HG02970 (cell line): ENCODE measurements around the gene CDON.

Source experiments
- ATAC-seq: cut with Tn5 transposase; IDR thresholded peaks from one replicate; pipeline ENCODE4 v1.9.1; 2021; ENCODE audit warnings: mild to moderate bottlenecking, moderate library complexity, moderate number of reproducible peaks; ENCODE audit not compliant: unreplicated experiment, low FRiP score

The CDON gene

DNA sequence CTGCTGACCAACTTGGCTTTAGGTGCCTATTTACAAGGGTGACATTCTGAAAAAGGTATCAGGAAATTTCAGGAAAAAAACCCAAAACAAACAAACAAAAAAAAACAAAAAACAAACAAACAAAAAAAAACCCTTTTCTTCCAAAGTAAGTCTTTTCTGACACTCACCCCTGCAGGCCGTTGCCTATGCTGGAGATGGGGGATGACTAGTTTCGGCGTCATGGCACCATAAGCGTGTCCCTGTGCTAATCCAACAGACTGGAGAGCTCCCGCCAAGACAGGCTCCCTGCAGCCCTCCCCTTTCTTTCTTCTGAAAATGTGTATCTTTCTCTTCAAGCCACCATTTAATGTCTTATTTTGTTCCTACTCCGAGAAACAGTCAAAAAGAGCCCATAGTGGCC lies 103.2 kb downstream of the CDON start:
- no peak for ATAC-seq

DNA sequence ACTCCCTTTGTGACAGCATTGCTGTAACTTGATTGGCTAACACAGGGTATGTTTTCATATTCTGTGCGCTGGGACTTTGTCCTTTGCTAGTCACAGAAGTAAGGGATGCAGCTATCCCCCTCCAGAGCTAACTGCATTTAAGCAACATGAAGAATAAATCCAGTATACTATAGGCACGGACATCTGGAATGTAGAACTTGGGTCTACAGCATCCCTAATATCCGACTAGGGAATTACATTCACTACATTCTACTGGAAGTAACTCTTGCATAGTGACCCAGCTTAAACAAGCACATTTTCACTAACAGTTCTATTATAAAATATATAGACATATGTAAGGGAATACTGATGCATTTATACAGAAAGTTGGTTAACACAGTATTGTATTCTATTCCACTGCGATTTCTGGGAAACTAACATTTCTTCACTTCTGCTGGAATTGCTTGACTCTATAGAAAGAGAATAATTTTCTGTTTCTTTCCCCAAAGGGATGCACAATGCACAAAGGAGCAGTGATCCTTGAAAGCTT lies 103.7 kb downstream of the CDON start:
- ATAC-seq = no peak

DNA sequence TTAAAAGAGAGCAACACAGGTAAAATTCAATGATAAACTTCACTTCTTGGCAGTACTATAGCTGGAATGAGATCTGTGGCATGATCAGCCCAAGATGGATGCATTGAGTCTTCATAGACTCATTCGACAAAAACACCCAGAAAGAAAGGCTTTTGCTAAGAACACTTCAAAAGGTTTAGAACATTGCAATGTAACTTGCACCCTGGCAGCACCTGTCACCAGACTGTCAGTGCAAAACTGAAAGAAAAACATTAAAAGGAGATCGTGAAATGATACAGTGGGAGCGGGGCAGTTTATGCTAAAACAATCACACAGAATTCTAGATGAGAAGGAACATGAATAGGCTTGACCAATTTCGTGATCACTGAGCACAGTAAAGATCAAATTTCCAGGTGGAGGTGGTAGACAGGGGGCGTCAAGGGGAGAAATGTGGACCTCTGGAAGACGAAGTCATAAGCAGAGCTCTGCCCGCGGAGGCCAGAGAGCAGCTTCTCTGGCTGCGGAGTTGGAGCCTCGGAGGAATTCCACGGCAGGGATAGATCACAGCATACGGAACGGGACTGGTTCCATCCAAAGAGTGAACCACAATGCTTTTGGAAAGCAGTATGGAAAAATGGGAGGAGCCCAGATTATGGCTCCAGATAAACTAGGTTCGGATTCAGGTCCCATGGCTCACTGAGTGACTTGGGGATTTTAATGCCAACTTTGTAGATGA lies 104.9 kb downstream of the CDON start:
- ATAC-seq = no peak

DNA sequence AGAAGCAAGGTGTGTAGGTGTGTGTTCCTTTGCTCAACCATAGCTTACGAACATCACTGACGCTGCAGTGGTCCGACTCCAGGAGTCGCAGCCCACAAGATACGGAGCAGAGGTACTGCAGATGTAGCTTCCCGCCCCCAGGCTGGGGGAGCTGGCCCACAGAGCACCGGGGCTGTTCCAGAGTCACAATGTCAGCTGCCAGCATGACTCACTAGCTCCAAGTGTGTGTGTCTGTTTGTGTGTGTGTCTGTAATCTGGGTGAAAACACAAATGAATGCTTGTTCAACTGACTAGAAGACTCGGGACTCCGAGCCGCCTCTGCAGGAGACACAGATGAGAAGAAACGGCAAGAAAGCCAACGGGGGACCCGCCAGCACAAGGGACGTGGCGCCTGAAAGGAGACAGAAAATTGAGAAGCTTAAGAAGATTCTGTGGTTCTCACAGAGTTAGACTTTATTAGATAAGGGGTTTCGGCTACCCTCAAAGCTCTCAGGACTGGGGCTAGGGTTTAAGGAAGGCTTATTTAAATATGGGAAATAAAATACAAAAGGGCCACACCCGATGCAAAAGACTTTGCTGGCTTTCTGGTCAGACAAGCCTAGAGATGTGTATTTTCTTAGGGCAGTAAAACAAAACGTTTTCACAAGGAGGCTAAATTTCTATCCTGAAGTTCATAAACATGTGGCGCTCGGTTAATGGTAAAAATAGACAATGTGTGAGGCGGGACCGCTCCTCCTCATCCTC lies 106.1 kb downstream of the CDON start:
- ATAC-seq = no peak

DNA sequence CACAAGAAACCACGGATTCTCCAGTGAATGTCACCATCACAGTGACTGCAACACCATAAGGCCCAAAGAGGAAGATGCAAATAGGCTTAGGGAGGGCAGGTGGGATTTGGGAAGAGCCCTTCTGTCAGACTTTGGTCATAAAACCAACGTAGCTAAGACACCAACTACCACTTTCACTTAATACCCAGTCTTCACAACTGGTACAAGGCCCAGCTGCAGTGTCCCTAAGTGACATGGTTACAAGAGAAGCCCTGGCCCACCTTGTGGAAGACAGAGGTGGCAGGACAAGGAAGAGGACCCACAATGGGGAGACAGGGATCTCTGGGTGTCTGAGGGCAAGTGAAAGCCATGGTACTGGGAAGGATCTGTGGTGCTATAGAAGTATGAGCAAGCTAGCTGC lies 106.8 kb downstream of the CDON start:
- no peak for ATAC-seq

DNA sequence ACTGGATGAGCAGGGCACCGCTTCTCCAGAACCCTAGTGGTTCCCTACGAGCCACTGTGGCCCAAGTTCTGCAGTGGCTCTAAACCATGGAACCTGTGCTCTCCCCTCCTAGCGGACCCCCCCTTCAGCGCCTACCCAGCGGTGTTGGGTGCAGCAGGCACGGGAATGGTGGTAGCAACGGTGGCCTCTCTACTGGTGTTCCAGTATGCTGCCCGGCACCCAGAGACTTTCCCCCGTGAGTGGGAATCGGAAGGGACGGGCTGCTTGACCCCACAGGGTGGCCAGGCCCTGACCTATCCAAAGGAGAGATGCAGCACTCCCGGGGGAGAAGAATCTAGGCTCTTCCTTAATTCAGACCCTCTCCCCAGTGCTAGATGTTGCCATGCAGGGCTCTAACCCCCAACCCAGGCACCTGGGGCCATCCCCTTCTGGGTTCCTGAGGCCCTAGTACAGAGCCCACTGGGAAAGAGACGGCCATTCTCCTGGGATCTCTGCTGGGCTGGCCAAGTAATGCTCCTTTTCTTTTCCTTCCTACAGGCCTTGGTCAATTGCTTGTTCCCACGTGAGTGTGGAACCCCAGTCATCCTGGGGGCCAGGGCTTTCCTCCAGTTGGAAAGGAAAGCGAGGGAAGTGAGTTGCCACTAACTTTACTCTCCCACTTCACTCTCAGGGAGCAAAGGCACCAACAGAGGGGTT lies 107.6 kb downstream of the CDON start:
- ATAC-seq = no peak

DNA sequence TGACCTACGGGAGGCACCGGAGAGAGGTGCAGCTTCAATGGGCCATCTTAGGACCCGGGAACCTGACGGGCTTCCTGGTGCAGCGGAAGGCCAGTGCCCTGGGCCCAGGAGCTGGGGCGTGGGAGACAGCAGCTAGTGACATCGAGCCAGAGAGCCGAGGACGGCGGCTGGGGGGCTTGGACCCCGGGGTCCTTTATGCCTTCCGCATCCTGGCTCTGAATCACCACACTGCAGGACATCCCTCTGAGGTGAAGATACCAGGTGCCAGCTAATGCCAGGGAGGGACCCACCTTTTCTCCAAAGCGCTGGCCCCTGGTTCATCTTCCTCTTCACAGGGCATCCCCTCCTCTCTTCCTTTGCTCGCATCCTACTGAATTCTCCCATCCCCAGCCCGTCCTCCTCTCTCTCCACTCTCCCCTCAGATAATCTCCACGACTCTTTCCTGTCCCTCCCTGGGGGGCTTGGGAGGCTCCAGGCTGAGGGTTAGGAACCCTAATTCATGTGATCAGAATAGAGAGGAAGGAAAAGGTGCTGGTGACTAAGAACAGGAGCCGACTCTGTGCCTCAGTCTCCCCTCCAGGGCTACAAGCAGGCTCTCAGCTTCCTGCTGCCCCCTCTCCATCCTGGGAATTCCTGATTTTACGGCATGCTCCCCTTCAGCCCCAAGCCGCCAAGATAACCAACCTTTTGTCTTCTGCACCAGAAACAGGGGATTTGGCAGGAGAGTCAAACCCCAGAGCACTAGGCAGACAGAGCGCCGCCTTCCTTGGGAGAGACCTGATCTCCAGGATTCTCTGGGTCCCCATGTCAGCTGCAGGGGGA lies 108.3 kb downstream of the CDON start:
- no peak for ATAC-seq

DNA sequence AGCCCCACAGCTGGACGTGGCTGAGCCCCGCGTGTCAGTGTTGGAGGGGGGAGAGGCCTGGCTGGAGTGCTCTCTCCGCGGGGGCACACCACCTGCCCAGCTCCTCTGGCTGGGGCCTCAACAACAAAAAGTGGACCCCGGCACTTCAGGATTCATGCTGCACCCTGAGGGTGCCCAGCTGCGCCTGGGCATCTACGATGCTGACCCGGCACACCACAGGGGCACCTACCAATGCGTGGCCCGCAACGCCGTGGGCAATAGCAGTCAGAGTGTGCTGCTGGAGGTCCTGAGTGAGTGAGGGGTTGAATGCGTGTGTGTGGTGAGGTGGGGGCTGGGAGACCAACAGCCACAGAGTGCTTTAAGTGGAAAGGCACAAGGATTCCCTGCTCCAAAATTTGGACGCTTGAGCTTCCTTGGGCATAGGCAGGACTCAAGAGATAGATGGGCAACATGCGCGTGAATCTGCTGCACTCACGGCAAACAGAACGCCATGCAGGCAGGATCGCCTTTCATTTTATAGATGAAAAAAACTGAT lies 109.2 kb downstream of the CDON start:
- ATAC-seq = no peak

DNA sequence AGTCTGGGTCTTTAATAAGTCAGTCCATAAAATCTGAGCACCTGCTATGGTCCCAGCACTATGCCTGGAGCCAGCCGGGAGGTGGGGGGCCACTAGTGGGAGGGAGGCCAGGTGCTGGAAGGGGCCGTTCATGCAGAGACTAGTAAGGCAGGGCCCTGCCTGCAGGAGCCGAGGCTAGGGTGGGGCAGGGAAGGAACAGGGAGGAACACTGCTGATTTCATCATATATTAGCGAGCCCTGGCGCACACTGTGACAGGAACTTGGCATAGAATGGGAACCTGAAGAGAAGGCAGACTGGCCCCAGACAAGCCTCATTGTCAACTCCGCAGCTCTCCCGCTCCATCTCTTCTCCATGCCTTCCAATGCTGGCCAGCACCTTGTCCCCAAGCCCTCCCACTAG lies 109.7 kb downstream of the CDON start:
- no peak for ATAC-seq

DNA sequence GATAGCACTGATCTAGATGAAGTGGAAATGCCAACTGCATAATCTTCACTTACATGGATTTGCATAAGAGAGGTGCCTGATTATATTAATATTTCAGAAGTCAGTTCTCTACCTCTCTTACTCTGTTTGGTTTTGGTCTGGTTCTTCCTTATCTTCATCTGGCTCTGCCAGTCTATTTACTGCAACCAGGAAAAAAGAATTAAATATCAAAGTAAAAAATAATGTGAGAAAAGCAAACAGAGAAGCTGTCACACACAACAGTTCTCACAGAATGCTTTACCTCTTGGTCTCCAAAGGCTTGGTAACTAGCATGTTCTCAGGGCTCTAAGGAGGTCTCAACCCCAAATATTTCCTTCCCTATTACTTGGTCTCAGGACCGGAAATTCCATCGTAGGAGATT lies 110.1 kb downstream of the CDON start:
- no peak for ATAC-seq

DNA sequence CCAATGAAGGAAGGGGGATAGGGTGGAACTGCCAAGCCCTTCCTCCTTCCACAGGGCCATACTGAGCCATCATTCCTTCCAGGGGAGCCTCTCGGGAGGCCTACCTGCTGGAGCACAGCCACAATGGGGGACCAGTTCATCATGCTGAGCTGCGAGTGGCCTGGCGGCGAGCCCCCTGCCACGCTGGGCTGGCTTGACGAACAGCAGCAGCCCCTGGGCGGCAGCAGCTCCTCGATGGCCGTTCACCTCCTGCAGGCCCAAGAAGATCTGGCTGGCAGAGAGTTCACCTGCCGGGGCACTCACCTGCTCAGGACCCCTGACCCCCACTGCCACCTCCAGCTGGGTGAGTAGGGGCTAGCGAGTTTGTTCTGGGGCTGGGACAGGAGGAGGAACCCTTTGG lies 110.9 kb downstream of the CDON start:
- no peak for ATAC-seq

DNA sequence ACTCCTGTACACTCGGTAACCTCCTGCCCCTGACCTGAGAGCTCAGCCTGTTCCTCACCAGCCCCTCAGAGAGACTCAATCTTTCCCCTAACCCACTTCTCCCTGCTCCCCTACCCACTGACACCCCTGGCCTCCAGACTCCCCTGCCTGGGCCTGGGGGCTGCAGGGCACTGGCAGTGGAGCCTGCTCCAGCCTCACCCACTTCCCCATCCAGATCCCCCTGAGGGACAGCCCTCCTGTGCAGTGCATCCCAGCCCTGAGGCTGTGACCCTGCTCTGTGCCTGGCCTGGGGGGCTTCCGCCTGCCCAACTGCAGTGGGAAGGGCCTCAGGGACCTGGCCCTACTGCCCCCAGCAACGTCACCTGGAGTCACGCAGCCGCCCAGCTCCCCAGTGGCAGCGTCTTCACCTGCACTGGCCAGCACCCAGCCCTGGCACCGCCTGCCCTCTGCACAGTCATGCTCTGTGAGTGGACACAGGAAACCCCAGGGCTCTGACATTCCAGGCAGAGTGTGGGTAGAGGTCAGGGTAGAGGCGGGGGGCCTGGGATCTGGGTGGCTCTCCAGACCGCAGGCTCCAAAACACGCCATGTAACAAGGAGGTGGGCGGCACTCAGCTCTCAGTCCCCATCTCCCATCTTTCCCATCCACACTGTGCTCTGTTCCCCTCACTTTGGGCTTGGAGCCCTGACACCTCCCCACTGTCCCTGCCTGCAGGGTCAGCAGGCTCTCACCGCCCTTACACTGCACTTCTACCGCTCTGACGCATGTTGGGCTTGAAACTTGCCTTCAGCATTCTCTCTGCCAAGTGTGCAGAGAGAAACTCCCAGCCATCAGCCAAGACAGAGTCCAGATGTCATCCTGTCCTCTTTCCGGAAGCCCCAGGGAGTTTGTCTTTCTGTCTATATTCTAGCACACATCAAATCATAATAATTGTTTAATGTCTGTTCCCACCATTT lies 111.7 kb downstream of the CDON start:
- ATAC-seq = no peak

DNA sequence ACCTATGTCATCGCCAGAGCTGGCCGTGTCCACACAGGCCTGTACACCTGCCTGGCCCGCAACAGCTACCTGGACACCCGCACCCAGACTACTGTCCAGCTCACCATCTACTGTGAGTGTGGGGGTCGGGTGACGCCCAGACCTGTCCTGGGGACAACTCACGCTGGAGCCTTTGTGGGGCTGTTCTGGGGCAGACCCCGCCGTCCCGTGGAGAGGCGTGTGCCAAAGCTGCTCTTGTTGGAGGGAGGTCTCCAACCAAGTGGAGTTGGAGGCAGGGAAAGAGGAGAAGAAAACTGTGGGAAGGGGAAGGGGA lies 112.5 kb downstream of the CDON start:
- ATAC-seq = no peak

DNA sequence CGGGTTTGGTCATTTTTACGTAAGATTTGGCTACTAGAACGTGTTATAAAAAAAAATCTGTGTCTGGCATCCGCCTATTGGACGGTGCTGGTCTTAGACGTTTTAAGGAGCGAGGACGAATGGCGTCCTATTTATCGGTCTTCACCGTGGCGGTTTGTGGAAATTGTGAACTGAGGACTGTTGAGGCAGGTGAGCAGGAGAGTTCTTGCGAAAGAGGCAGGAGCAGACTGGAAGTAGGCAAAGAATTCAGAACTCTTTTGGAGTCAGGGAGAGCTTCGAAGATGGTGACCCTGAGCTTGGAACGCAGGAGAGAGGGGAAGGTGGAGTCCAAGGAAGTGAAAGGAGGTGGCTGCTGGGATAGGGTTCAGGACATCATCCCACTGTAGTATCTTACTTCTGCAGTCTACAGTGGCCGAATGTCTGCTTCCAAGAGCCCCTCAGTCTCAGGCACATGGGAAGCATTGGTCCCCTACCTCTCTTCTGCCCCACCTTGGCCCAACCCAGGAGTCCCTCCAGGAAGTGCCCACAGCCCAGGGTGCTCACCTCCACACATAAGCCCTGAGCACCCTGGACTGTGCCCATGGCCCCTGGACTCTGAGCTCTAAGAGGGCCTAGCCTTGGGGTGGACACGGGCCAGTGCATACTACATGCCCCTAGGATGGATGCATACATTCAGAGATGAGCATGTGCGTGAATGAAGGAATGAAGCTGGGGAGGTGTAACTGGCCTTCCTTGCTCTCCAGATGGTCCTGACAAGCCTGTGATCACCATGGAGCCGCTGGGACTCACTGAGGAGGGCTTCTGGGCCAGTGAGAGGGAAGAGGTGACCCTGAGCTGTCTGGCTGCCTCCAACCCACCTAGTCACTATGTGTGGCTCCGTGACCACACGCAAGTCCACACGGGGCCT lies 113.1 kb downstream of the CDON start:
- no peak for ATAC-seq

DNA sequence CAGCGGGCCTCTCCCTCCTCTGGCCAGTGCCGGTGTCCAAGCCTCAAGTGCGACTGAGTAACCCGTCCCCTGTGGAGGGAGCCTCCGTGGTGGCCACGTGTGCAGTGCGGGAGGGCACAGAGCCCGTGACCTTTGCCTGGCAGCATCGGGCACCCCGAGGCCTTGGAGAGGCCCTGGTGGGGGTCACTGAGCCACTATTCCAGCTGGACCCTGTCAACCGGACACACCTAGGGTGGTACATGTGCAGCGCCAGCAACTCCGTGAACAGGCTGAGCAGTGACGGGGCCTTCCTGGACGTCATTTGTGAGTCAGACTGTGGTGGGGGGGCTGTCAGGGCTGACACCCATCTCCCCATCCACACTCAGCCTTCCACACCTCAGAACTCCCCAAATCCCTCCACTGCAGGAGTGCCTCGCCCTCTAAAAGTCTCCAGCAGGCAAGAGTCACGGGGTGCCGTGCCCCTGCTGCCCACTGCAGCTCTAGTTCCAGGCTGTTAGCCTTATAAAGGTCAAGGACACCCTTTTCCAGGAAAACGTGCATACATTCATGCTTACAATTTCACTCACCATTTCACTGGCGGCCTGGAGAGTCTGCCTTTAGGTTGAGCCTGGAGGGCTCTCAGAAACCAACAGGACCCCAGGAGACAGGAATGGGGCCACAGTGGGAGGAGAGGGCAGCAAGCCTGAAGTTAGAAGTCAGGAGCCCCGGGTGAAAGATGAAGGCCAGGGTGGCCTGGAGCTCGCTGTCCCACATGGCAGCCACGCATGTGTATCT lies 114.2 kb downstream of the CDON start:
- no peak for ATAC-seq

DNA sequence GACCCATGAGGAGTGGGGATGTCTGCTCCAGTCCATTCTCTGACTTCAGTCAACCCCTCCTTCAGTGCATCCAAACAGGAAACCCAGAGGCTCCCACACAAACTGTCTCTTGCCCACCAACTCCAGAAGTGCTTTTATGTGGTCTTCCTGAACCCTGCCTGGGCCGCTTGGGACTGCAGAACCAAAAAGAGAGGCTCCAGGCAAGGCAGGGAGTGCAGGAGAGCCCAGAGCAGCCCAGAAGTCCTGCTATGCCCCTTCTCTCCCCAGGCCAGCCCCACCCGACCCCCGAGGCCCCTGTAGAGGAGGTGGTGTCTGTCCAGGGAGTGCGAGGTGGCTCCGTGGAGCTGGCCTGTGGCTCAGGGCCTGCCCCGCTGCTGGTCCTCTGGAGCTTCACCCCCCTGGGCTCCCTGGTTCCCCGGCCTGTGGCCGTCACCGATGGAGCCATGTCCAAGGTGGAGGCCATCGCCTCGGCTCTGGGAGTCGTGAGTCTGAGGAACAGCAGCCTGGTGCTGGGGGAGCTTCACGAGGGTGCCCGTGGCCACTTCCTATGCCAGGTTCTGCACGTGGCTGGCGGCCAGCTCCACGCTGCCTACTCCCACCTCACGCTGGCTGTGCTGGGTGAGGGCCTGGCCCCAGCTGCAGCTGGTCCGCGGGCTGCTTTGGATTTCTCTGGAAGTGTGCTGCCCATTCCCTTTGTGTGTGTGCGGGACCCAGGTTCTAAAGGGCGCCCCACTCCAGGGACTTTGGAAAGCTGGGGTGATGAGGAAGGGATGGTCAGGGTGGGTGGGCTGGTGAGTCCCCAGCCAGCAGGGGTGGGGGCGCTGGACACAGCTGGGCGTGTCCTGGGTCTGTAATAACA lies 115.0 kb downstream of the CDON start:
- no peak for ATAC-seq
